NOMO-1 treated with dmso at 0.1 percent for 144 hours (cell line): ENCODE data around the gene MSH5.

Experiments
- DNase-seq: peaks from one replicate; lab custom pipeline; 2025; ENCODE audit not compliant: unreplicated experiment; lab: John Stamatoyannopoulos, UW

The MSH5 gene

DNA sequence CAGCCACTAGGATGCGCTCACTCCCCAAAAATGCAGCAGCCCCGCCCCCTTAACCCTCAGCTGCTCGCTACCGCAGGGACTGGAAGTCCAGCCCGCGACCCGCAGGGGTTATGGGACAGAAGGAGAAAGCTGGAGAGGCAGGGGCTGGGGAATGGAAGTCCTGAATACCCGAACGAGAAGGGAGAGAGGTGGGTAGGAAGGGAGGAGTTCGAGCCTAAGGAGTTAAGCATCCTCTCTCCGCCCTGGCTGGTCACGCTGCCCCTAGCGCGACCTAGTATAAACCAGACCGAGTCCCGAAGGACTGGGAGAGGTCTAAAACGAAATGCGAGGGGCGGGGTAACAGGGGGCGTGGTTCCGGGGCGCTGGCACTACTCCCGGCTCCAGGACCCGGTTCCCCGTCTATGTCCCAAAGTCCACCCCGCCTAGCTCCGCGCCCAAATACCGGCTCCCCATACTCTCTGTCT is 10.3 kb upstream of the MSH5 start:
- DNase-seq: peak; percentile 64

GRCh38 chr6:31729979-31730630 is 9.7 kb upstream of the MSH5 start:
- peak; percentile 33 for DNase-seq

DNA sequence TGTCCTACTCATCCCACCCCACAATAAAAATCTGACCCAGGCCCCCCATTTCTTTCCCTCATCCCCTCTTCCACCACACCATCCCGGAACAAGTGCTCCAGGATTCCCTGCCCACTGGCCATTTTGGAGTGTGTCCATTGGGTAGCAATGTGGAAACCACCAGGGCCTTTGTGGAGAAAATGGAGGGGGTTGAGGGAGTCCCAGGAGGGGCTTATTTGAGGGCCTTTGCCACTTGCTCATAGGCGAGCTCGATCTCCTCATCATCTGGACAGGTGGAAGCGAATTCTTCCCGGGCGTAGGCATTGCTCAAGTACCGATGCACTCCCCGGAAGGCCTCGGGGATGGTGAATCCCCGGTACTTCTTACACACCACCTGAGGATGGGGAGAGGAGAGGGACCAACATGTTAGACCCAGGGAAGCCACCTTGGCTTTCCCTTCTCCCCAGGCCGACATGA is 9.1 kb upstream of the MSH5 start:
- no peak for DNase-seq

GRCh38 chr6:31732029-31732428 is 7.8 kb upstream of the MSH5 start:
- no peak for DNase-seq

DNA sequence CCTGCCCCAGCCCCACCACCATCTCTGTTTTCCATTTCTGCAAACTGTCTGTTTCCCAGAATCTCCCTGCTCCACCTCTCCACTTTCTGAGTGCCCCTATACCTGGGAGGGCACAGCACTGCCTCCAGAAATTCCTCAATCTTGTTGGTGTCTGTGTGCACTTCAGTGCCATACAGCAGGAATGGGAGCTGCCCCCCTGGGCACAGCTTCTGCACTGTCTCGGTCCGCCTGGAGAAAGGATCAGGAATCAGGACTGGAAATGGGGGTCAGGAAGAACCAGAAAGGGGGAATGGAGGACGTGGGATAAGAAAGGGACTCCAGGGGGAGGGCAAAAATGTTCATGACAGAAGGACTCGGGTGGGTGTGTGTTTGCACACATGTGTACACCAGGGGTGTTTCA is 6.1 kb upstream of the MSH5 start:
- no peak for DNase-seq

DNA sequence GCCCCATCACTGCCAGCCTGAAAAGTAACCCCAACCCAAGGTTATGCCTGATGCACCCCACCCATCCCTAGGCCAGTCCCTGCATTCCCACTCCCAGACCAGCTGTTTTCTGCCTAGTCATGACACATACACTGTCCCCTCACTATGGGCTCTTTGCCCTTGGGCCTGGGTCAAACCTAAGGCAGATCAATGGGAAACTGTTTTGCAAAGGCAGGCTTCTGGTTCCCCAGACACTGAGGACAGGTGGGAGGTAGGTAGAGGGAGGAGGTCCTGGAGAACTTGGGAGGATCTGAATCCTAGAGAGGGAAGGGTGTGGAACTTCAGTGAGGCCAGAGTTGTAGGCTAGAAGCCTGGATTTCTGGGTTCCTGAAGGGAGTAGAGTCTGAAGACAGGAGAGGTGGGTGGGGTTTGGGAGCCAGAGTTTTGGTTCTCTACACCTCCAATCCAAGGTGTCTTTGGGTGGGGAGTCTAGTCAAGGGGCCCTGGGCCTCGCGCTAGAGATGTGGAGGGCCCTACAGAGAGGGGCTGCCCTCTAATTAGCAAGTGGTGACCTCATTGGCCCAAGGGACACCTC is 5.5 kb upstream of the MSH5 start:
- no peak for DNase-seq

DNA sequence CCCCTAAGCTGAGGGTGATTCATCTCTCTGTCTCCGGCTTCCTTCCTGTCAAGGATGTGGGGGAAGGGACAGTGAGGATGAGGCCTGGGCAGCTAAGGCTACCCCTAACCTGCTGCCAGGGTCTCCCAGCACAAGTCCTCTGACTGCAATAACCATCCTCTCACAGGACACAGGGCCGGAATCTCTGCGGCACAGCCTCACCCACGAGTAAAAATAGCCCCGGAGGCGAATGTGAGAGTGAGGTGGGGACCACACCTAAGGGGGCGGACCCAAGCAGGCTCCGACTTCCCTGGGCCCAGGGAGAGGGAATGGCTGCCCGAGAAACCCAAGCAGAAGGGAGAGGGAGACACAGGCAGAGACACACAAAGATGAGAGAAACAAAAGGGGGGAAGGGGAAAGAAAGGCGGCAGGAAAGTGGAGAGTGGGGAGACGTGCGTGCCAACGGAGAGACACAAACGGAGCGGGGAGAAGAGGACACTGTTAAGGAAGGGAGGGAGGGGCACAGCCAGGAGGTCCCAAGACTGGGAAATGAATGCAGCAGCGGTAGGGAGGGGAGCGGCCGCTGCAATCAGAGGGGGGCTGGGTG is 4.9 kb upstream of the MSH5 start:
- DNase-seq: peak; percentile 26

DNA sequence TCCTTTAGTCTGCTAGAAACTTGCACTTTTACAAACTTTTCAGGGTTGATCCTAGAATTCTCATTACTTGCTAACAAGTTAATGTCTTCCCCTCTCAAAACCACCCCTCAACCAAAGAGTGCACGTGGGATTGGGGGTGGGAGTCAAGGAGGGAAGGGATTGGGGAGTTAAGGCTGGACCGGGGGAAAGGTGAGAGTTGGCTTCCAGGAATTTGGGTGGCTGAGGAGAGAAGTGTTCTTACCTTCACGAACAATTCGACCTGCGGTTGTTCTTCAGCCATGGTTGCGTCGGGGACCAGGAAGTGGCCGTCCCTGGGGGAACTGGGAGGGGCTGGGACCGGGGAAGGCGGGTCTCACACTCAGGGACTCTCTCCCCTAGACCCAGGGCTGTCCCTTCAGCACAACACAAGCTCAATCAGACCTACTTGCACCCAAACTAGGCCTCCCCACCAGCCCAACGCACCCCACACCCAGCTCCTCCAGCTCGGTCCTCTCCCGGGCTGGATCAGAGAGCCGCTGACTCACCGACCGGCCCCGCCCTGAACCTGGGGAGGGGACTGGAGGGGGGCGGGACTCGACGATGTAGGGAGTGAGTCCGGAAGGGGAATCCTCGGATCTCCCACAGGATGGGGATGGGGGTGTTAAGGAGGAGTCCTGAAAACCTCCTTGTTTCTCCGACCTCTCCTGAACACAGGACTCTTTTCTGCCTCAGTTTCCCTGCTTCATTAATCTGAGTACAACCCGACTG is 3.6 kb upstream of the MSH5 start, which contains the start of gene CLIC1:
Gene CLIC1 (minus strand): TSS at position 510 of the 747 bp plus-strand sequence. CDS start 230 bp downstream, at position 280.
- DNase-seq: peak; percentile 78

- DNase-seq: no peak
Observed at GRCh38 chr6:31736768-31737314, 3.0 kb upstream of the MSH5 start.

- peak; percentile 69 for DNase-seq
Observed at GRCh38 chr6:31737315-31737990, 2.4 kb upstream of the MSH5 start.

- DNase-seq: peak; percentile 99
Observed at GRCh38 chr6:31737991-31738979, 1.5 kb upstream of the MSH5 start.

- peak; percentile 53 for DNase-seq
Observed at GRCh38 chr6:31740397-31741223, 805 bp downstream of the MSH5 start.

- no peak for DNase-seq
Observed at GRCh38 chr6:31741815-31742214, 2.0 kb downstream of the MSH5 start.

DNA sequence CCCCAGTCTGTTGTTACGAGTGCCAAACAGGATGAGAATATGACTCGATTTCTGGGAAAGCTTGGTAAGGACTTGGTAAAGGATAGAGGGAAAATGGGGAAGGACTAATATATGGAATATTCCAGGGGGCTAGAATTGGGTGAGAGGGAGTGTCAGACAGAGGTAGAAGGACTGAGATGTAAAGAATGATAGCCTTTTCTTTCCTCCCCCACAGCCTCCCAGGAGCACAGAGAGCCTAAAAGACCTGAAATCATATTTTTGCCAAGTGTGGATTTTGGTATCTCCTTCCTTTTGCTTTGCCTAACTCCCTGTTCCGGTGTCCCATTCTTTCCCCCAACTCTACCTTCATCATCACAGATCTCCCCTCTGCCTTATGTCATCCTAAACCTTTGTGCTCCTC is 3.1 kb downstream of the MSH5 start:
- DNase-seq: no peak

DNA sequence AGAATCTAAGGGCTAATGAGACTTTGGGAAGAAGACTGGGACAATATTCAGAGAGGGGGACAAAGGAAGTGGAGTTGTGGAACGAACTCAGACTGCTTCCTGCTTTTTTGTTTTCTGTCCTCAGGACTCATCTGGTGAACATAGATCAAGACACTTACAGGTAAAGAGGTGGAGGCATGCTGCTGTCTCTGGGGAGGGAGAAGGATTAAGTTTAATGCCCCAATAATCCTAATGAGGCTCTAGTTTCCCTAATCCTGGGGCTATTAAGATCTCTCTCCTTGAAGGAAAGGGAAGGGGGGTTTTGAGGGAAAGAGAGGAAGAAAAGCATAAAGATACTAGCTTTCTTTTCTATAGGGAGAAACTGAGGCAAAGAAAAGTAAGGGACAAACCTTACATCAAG is 4.6 kb downstream of the MSH5 start:
- DNase-seq: no peak

DNA sequence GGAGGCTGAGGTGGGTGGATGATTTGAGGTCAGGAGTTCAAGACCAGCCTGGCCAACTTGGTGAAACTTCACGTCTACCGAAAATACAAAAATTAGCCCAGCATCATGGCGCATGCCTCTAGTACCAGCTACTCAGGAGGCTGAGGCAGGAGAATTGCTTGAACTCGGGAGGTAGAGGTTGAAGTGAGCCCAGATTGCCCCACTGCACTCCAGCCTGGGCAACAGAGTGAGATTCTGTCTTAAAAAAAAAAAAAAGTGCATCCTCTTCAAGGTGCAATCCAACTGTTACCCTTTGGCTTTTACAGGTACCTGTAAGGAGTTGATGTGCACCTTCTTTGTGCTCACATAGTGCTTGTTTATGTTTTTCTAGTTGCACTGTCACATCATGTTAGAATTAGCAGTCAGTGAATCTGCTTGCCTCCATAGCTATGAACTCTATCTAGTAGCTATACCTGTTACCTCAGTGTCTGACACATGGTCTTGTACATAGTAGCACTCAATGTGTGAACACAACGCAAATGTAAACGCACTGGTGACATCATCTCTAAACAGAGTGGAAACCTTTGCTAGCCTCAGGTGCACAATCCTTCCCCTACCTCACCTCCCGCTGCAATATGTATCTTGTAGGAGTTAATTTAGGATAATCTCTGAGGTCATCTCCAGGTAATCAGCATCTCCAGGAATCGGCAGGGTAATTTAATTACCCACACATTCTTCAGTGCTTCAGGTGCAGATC is 9.7 kb downstream of the MSH5 start:
- no peak for DNase-seq

GRCh38 chr6:31750411-31751022 is 10.7 kb downstream of the MSH5 start:
- no peak for DNase-seq
